GM10248 (cell line): Measurements from ENCODE around the gene XYLT1.

ENCODE experiments used
- CTCF ChIA-PET: fragments of 300-600 bp; sonication (Branson Sonifier 250); formaldehyde crosslinking; extraction: SDS; loops from one replicate; lab custom pipeline; 2021; ENCODE audit warnings: antibody characterized with exemption; lab: Yijun Ruan, JAX
- POLR2A ChIA-PET: fragments of 350-650 bp; sonication (Branson Sonifier 250); formaldehyde crosslinking; extraction: SDS; loops from one replicate; lab custom pipeline; 2020; ENCODE audit warnings: antibody characterized with exemption; lab: Yijun Ruan, JAX
- DNase-seq: peaks from one replicate; pipeline ENCODE4 v3.0.0; 2012; ENCODE audit errors: extremely low spot score
- TF ChIP-seq, protein P1 (sequence below): IDR thresholded peaks from 2 replicates; pipeline ENCODE4 v1.5.1; 2012; ENCODE audit warnings: mild to moderate bottlenecking, low read depth; ENCODE audit errors: extremely low read depth, missing control alignments, control extremely low read depth

XYLT1 gene

GRCh38 chr16:17358355-17358754 lies 112.4 kb downstream of the XYLT1 start:
- CTCF ChIA-PET = interaction anchor here (0.8 to 3.8 kb wide), 7 partner anchors 9 to 97 kb away, joined by 3 to 19 read pairs (median 7); no protein-coding TSS in a partner anchor
- no peak for DNase-seq
- POLR2A ChIA-PET = no interaction called here
- TF ChIP-seq, protein P1, sequence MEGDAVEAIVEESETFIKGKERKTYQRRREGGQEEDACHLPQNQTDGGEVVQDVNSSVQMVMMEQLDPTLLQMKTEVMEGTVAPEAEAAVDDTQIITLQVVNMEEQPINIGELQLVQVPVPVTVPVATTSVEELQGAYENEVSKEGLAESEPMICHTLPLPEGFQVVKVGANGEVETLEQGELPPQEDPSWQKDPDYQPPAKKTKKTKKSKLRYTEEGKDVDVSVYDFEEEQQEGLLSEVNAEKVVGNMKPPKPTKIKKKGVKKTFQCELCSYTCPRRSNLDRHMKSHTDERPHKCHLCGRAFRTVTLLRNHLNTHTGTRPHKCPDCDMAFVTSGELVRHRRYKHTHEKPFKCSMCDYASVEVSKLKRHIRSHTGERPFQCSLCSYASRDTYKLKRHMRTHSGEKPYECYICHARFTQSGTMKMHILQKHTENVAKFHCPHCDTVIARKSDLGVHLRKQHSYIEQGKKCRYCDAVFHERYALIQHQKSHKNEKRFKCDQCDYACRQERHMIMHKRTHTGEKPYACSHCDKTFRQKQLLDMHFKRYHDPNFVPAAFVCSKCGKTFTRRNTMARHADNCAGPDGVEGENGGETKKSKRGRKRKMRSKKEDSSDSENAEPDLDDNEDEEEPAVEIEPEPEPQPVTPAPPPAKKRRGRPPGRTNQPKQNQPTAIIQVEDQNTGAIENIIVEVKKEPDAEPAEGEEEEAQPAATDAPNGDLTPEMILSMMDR = no peak

DNA sequence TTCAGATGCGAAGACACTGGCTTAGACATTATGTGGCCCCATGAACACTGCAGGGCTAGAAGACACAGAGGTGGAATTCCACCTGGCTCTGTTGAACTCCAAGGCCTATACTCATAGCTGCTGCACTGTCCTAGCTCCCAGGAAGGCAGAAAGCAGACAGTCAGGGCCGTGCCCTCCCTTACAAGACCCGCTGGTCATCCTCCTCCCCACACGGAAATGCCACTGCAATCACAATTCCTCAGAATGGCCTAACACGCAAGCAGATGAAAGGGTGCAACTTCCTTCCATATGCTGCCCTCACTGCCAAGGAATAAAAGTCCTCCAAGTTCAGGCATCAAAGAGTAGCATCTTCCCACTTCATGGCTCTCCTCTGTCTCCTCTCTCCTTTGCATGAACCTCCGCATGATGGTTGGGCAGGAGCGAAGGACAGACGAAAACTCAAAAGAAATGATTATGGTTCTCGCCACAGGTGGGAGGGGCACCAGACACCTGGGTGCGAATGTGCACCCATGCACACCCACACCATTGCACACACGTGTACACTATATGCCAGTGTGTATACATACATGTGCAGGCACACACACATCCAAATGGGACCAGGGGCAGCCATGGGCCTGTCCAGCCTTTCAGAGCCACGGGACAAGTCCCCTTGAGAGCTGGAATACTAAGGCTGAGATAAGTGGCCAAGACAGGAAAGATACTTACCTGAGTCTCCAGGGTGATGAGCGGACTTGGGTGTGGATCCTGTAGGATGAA lies 113.3 kb downstream of the XYLT1 start:
- TF ChIP-seq, protein P1 = no peak
- DNase-seq = no peak
- CTCF ChIA-PET = interaction anchor here (2.7 to 3.8 kb wide), 2 partner anchors 10 to 14 kb away, joined by 13 to 19 read pairs; no protein-coding TSS in a partner anchor
- POLR2A ChIA-PET = no interaction called here

- ChIA-PET CTCF (interaction anchor here (0.9 to 1.3 kb wide), 3 partner anchors 10 to 112 kb away, joined by 3 to 4 read pairs (median 4); no protein-coding TSS in a partner anchor), POLR2A (no interaction called here)
- DNase-seq = no peak
- TF ChIP-seq, protein P1 = no peak
Observed at GRCh38 chr16:17356243-17356933, 114.4 kb downstream of the XYLT1 start.

DNA sequence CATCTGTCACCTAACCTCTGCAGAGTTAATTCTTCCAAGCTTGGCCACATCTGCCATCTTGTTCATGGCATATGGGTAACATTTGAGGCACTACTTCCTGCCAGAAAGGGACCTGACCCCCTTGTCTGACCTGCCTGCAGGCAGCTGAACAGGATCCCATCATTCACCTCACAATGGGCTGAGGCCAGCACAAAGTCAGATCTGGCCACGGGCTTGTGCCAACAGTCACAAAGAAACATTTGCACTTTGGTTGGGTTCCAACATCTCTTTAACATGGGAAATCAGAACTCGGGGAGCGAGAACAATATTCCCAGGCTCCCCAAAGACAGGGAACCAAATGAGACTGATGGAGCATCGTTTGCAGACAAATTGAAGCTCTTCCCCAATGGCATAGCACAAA lies 116.1 kb downstream of the XYLT1 start:
- ChIA-PET POLR2A (no interaction called here), CTCF (interaction anchor here (1.2 kb wide), 1 partner anchor 9 kb away, joined by 3 read pairs; no protein-coding TSS in a partner anchor)
- DNase-seq = no peak
- TF ChIP-seq, protein P1 = no peak

GRCh38 chr16:17354141-17354601 lies 116.6 kb downstream of the XYLT1 start:
- ChIA-PET POLR2A (no interaction called here), CTCF (interaction anchor here (1.2 kb wide), 1 partner anchor 9 kb away, joined by 3 read pairs; no protein-coding TSS in a partner anchor)
- TF ChIP-seq, protein P1 = no peak
- no peak for DNase-seq

DNA sequence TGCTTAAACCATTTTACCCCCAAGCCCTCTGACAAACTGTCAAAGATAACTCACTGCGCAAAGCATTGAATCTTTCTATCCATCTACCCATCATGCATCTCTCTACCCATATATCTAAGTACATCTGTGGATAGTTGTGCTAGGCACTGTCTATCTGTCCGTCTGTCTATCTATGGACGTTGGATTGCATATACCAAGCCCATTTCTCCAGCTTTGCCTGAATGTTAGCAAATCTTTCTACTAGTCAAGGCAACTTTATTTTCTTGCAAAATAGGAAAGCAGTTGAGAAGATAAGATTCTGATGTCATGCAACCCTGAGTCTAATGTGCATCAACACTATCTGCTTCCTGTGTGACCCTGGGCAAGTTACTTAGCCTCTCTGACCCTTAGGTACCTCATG lies 117.2 kb downstream of the XYLT1 start:
- ChIA-PET POLR2A (no interaction called here), CTCF (interaction anchor here (1.7 kb wide), 1 partner anchor 12 kb away, joined by 6 read pairs; no protein-coding TSS in a partner anchor)
- TF ChIP-seq, protein P1 = no peak
- no peak for DNase-seq
